Raji (cell line): Measurements from ENCODE around the gene RAX.

Source experiments
- POLR2A ChIP-seq: IDR thresholded peaks from 2 replicates; pipeline ENCODE4 v1.6.1; 2011; ENCODE audit warnings: low read depth, low read length, control low read depth; ENCODE audit not compliant: insufficient read depth

Gene RAX

GRCh38 chr18:59272891-59273758 lies at the start of gene RAX:
Gene RAX (minus strand): TSS chr18:59273454. CDS start chr18:59273206, 248 bp downstream.
- no peak for TF ChIP-seq POLR2A

- TF ChIP-seq POLR2A = no peak
These were observed 45.3 kb upstream of the RAX start, which contains the start of gene CPLX4 for GRCh38 chr18:59318460-59319050. Gene CPLX4 (minus strand): TSS chr18:59318649. CDS start chr18:59318462, 187 bp downstream.

GRCh38 chr18:59311631-59312030 lies 38.4 kb upstream of the RAX start:
- no peak for TF ChIP-seq POLR2A

- no peak for TF ChIP-seq POLR2A
These were observed 35.6 kb upstream of the RAX start for GRCh38 chr18:59308938-59309260.

GRCh38 chr18:59308248-59308937 lies 35.1 kb upstream of the RAX start:
- no peak for TF ChIP-seq POLR2A

GRCh38 chr18:59306640-59307039 lies 33.4 kb upstream of the RAX start:
- no peak for TF ChIP-seq POLR2A

- TF ChIP-seq POLR2A = no peak
These were observed 32.0 kb upstream of the RAX start for GRCh38 chr18:59305295-59305694.

- no peak for TF ChIP-seq POLR2A
These were observed 30.5 kb upstream of the RAX start for GRCh38 chr18:59303656-59304195.

GRCh38 chr18:59303006-59303405 lies 29.8 kb upstream of the RAX start:
- TF ChIP-seq POLR2A = no peak

- TF ChIP-seq POLR2A = no peak
These were observed 28.7 kb upstream of the RAX start for GRCh38 chr18:59301929-59302328.

- no peak for TF ChIP-seq POLR2A
These were observed 27.5 kb upstream of the RAX start for GRCh38 chr18:59300676-59301285.

- no peak for TF ChIP-seq POLR2A
These were observed 25.6 kb upstream of the RAX start for GRCh38 chr18:59298871-59299270.

GRCh38 chr18:59293317-59293716 lies 20.1 kb upstream of the RAX start:
- TF ChIP-seq POLR2A = no peak

- no peak for TF ChIP-seq POLR2A
These were observed 13.1 kb upstream of the RAX start for GRCh38 chr18:59286341-59286740.

- TF ChIP-seq POLR2A = no peak
These were observed 9.1 kb upstream of the RAX start for GRCh38 chr18:59282341-59282740.
